Mucosa of descending colon (tissue), 3 donors: ENCODE data around the gene CLDN1. TPM values are rescaled to one million over a fixed set of nuclear protein-coding genes. Genes with fewer than 3 reads are reported as not detected.

Experiments used
- total RNA-seq, 3 donors: library from RNA; stranded (reverse); fragmentation: NEBNext Ultra II Directional in 2 of 3; extraction: Animal tissue kit (Norgen Biotek cat#: 25700) in 2 of 3; gene quantifications; one replicate each; pipeline versions ENCODE4 v1.2.1 to v1.2.4, GENCODE V29; 2021 to 2023
- donor health status: DM: no; HTN: no; CAD: no; lungs with moderate emphysema.
- donor health status: DM: no; HTN: no; CAD: no.
- donor health status: DM: no; HTN: yes; CAD: no.

CLDN1 gene
- total RNA-seq, 3 donors from 2014 or later, result 0.57 to 4.3 (median 0.78) TPM

Other genes starting within 250 kb of the CLDN1 start
- 10 to 100 TPM; 16.1 to 51.1 (median 44.1) TPM for gene P3H2, start 201.5 kb downstream of the CLDN1 start, total RNA-seq
- gene CLDN16, start 65.7 kb upstream of the CLDN1 start, total RNA-seq, result not detected
- not detected for gene TMEM207, start 127.5 kb upstream of the CLDN1 start, total RNA-seq
- gene IL1RAP, start 191.6 kb upstream of the CLDN1 start, total RNA-seq, result 1 to 10 TPM; 4.8 to 8.3 (median 5.2) TPM